ENCODE results near the gene SIMC1.

DNA sequence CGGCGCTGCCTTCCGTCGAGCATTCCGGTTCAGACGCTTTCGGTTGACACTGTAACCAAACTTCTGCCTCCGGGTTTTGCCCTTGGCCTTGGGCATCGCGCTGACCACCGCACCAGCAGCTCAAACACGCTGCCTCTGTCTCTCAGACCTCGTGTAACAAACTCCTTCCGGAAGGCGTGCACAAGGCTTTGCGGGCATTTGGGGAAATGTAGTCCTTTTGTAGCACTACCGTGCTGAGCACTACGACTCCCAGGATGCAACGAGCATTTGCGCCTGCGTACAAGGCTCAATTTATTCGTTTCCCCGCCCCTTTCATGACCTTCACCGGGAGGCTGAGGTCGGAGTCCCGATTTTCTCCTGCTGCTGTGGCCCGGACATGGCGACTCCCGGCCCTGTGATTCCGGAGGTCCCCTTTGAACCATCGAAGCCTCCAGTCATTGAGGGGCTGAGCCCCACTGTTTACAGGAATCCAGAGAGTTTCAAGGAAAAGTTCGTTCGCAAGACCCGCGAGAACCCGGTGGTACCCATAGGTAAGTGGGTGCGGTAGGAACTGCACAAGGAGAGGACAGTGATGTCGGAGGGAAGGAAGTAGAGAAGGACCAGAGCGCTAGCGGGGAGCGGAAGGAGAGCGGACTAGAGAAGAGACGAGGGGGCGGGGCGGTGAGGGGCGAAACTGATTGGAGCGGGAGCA is 150.4 kb downstream of the SIMC1 start, which contains the start of the genes HIGD2A and NOP16:
- TF ChIP-seq POLR2AphosphoS5 (IDR thresholded peaks at IDR 0.05): peak in 2 of 3 donors; percentile 80 to 92
- TF ChIP-seq, protein P1, sequence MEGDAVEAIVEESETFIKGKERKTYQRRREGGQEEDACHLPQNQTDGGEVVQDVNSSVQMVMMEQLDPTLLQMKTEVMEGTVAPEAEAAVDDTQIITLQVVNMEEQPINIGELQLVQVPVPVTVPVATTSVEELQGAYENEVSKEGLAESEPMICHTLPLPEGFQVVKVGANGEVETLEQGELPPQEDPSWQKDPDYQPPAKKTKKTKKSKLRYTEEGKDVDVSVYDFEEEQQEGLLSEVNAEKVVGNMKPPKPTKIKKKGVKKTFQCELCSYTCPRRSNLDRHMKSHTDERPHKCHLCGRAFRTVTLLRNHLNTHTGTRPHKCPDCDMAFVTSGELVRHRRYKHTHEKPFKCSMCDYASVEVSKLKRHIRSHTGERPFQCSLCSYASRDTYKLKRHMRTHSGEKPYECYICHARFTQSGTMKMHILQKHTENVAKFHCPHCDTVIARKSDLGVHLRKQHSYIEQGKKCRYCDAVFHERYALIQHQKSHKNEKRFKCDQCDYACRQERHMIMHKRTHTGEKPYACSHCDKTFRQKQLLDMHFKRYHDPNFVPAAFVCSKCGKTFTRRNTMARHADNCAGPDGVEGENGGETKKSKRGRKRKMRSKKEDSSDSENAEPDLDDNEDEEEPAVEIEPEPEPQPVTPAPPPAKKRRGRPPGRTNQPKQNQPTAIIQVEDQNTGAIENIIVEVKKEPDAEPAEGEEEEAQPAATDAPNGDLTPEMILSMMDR (IDR thresholded peaks at IDR 0.05): peak in 1 of 7 experiments; percentile 53

All from stomach (tissue), 4 donors.